HepG2 (cell line): ENCODE data around the gene MAFB. TPM values are rescaled to one million over a fixed set of nuclear protein-coding genes. Genes with fewer than 3 reads are reported as not detected.

Experiments used
- AGO1 ChIP-seq: fragments of 200-400 bp; formaldehyde crosslinking; IDR thresholded peaks from 2 replicates; pipeline ENCODE4 v1.6.1; 2017; ENCODE audit warnings: mild to moderate bottlenecking, low read depth, low read length, moderate library complexity; ENCODE audit not compliant: poor library complexity, severe bottlenecking
- HHEX ChIP-seq: IDR thresholded peaks from 2 replicates; pipeline ENCODE4 v1.6.1; 2016; ENCODE audit warnings: control low read depth
- HMG20A ChIP-seq: IDR thresholded peaks from 2 replicates; pipeline ENCODE4 v1.6.1; 2016; ENCODE audit warnings: borderline replicate concordance
- HNF4A ChIP-seq: sonication (generic); formaldehyde crosslinking; IDR thresholded peaks from 2 replicates; pipeline ENCODE4 v1.4.0; 2020; ENCODE audit warnings: missing genetic modification reagents
- IKZF1 ChIP-seq: fragments of 450-650 bp; IDR thresholded peaks from 2 replicates; pipeline ENCODE4 v1.7.1; 2016
- KDM3A ChIP-seq: IDR thresholded peaks from 2 replicates; pipeline ENCODE4 v1.6.1; 2018; ENCODE audit warnings: low read depth, missing compliant biosample characterization
- KLF15 ChIP-seq: sonication (generic); formaldehyde crosslinking; IDR thresholded peaks from 2 replicates; pipeline ENCODE4 v1.8.1; 2023; ENCODE audit warnings: borderline replicate concordance, mild to moderate bottlenecking, inconsistent platforms, missing genetic modification reagents, mixed read lengths
- NCOA5 ChIP-seq: sonication (generic); formaldehyde crosslinking; IDR thresholded peaks from 2 replicates; pipeline ENCODE4 v1.4.0; 2020; ENCODE audit warnings: missing genetic modification reagents
- RELA ChIP-seq: sonication (generic); formaldehyde crosslinking; IDR thresholded peaks from 2 replicates; pipeline ENCODE4 v1.4.0; 2020; ENCODE audit warnings: missing genetic modification reagents
- SP140L ChIP-seq: sonication (generic); formaldehyde crosslinking; IDR thresholded peaks from 2 replicates; pipeline ENCODE4 v1.4.0; 2020; ENCODE audit warnings: missing genetic modification reagents, borderline replicate concordance
- TCF7L2 ChIP-seq: IDR thresholded peaks from 2 replicates; pipeline ENCODE4 v1.6.1; 2011; ENCODE audit warnings: mild to moderate bottlenecking, low read depth, low read length, moderate library complexity
- ZFP37 ChIP-seq: sonication (generic); formaldehyde crosslinking; IDR thresholded peaks from 2 replicates; pipeline ENCODE4 v1.4.0; 2020; ENCODE audit warnings: missing genetic modification reagents, borderline replicate concordance
- ZFX ChIP-seq: sonication (generic); formaldehyde crosslinking; IDR thresholded peaks from 2 replicates; pipeline ENCODE4 v1.4.0; 2020; ENCODE audit warnings: mild to moderate bottlenecking, low read depth, missing genetic modification reagents, moderate library complexity
- ZNF629 ChIP-seq: sonication (generic); formaldehyde crosslinking; conservative IDR thresholded peaks from 2 replicates; pipeline ENCODE4 v1.5.0; 2020; ENCODE audit warnings: missing genetic modification reagents
- ZZZ3 ChIP-seq: sonication (generic); formaldehyde crosslinking; IDR thresholded peaks from 2 replicates; pipeline ENCODE4 v1.4.0; 2020; ENCODE audit warnings: missing genetic modification reagents, mild to moderate bottlenecking, borderline replicate concordance
- polyA plus RNA-seq, 8 experiments: library from polyadenylated mRNA; depleted of rRNA in 3 of 8; stranded (reverse) in 7 of 8; unstranded in 1 of 8; fragments of >200 nt; fragmentation: Illumina TruSeq in 4 of 8; extraction: Trizol in 4 of 8; gene quantifications; 2 replicates each; pipeline versions ENCODE4 v1.2.1 to v1.2.3, GENCODE V29; 2011 to 2016; ENCODE audit warnings: low read depth in 4 of 8, missing spikeins in 1 of 8, mixed read lengths in 1 of 8; ENCODE audit not compliant: insufficient read depth in 1 of 8
- total RNA-seq, 5 experiments: library from RNA; depleted of rRNA; stranded (reverse); fragments of >200 nt; fragmentation: Illumina TruSeq; extraction: Trizol; gene quantifications; 2 replicates each; pipeline ENCODE4 v1.2.3, GENCODE V29; 2016; ENCODE audit warnings: low read depth in 1 of 5
- TF ChIP-seq, protein P1 (sequence below): sonication (generic); formaldehyde crosslinking; IDR thresholded peaks from 2 replicates; pipeline ENCODE4 v1.4.0; 2020; ENCODE audit warnings: mild to moderate bottlenecking, missing genetic modification reagents
- TF ChIP-seq, protein P2 (sequence below): sonication (generic); formaldehyde crosslinking; conservative IDR thresholded peaks from 2 replicates; pipeline ENCODE4 v1.5.0; 2020; ENCODE audit warnings: missing genetic modification reagents
- TF ChIP-seq, protein P3 (sequence below): IDR thresholded peaks from 2 replicates; pipeline ENCODE4 v1.6.1; 2016; ENCODE audit warnings: mild to moderate bottlenecking
- TF ChIP-seq, protein P4 (sequence below): fragments of 450-650 bp; IDR thresholded peaks from 2 replicates; pipeline ENCODE4 v1.6.1; 2017
- TF ChIP-seq, protein P5 (sequence below): sonication (generic); formaldehyde crosslinking; conservative IDR thresholded peaks from 2 replicates; pipeline ENCODE4 v1.4.0; 2020; ENCODE audit warnings: missing genetic modification reagents

MAFB gene
- total and polyA plus RNA-seq, 2 of the 13 experiments (the other 11 are each of a cell fraction or from before 2014, with no cell fraction given): 0.08 to 0.11 TPM

DNA sequence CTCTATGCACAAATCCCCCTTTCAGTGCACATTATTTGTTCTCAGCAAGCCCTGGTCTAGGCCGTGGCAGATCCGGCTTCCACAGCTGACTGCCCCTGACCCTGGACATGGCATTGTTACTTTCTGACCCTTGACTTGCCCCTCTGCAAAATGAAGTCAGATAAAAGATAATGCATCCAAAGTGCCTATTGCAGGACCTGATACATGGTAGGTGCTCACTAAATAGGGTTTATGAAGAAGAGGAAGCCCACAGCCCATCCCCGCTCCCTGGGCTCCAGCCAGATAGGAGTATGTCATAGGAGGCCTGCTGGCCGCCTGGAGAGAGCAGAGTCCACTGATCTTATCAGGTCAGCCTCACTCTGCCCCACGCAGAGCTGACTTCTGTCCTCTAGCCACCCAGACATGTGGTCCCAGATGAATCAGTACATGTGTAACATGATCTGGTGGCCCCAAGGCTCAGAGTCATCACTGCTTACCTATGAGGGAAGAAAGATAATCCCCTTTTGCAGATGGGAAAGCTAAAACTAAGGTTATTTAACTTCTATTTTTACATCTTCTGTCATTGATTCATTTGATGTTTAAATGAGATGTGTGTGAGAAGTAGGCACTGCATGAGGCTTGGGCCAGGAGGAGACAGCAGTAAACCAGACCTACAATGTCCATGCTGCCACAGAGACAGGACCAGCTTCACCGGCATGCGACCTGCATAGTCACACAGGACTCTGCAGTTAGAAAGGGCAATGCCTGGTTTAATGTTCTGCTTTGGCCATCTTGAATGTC lies 20.4 kb downstream of the MAFB start (continued):
- TF ChIP-seq ZNF629 (CRISPR knock-in tag): peak; percentile 89
- TF ChIP-seq SP140L (CRISPR knock-in tag): no peak
- 0 out of 2 replicates have a peak, but pooled peaks have one; percentile 68 for TF ChIP-seq ZFP37 (CRISPR knock-in tag)
- TF ChIP-seq, protein P1, sequence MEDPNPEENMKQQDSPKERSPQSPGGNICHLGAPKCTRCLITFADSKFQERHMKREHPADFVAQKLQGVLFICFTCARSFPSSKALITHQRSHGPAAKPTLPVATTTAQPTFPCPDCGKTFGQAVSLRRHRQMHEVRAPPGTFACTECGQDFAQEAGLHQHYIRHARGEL: no peak
- TF ChIP-seq HNF4A (CRISPR knock-in tag): peak; percentile 99
- TF ChIP-seq KDM3A: peak; percentile 60; the same call in 1 of the 2 replicates
- TF ChIP-seq, protein P2, sequence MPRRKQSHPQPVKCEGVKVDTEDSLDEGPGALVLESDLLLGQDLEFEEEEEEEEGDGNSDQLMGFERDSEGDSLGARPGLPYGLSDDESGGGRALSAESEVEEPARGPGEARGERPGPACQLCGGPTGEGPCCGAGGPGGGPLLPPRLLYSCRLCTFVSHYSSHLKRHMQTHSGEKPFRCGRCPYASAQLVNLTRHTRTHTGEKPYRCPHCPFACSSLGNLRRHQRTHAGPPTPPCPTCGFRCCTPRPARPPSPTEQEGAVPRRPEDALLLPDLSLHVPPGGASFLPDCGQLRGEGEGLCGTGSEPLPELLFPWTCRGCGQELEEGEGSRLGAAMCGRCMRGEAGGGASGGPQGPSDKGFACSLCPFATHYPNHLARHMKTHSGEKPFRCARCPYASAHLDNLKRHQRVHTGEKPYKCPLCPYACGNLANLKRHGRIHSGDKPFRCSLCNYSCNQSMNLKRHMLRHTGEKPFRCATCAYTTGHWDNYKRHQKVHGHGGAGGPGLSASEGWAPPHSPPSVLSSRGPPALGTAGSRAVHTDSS (CRISPR knock-in tag): no peak
- no peak for TF ChIP-seq KLF15 (CRISPR knock-in tag)
- peak; percentile 69 for TF ChIP-seq HHEX
- TF ChIP-seq, protein P3, sequence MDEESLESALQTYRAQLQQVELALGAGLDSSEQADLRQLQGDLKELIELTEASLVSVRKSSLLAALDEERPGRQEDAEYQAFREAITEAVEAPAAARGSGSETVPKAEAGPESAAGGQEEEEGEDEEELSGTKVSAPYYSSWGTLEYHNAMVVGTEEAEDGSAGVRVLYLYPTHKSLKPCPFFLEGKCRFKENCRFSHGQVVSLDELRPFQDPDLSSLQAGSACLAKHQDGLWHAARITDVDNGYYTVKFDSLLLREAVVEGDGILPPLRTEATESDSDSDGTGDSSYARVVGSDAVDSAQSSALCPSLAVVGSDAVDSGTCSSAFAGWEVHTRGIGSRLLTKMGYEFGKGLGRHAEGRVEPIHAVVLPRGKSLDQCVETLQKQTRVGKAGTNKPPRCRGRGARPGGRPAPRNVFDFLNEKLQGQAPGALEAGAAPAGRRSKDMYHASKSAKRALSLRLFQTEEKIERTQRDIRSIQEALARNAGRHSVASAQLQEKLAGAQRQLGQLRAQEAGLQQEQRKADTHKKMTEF (CRISPR knock-in tag): peak; percentile 82
- TF ChIP-seq HMG20A (CRISPR knock-in tag): peak; percentile 79; the same call in 1 of the 2 replicates
- TF ChIP-seq IKZF1: no peak
- TF ChIP-seq ZFX (CRISPR knock-in tag): peak; percentile 65
- TF ChIP-seq, protein P4, sequence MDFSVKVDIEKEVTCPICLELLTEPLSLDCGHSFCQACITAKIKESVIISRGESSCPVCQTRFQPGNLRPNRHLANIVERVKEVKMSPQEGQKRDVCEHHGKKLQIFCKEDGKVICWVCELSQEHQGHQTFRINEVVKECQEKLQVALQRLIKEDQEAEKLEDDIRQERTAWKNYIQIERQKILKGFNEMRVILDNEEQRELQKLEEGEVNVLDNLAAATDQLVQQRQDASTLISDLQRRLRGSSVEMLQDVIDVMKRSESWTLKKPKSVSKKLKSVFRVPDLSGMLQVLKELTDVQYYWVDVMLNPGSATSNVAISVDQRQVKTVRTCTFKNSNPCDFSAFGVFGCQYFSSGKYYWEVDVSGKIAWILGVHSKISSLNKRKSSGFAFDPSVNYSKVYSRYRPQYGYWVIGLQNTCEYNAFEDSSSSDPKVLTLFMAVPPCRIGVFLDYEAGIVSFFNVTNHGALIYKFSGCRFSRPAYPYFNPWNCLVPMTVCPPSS: no peak
- no peak for TF ChIP-seq TCF7L2
- no peak for TF ChIP-seq AGO1
- TF ChIP-seq, protein P5, sequence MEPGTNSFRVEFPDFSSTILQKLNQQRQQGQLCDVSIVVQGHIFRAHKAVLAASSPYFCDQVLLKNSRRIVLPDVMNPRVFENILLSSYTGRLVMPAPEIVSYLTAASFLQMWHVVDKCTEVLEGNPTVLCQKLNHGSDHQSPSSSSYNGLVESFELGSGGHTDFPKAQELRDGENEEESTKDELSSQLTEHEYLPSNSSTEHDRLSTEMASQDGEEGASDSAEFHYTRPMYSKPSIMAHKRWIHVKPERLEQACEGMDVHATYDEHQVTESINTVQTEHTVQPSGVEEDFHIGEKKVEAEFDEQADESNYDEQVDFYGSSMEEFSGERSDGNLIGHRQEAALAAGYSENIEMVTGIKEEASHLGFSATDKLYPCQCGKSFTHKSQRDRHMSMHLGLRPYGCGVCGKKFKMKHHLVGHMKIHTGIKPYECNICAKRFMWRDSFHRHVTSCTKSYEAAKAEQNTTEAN: no peak
- TF ChIP-seq ZZZ3 (CRISPR knock-in tag): peak; percentile 39; the same call in 1 of the 2 replicates
- TF ChIP-seq RELA: no peak
- TF ChIP-seq NCOA5 (CRISPR knock-in tag): no peak
